Stimulated activated CD4-positive, alpha-beta T cell treated with anti-CD3 and anti-CD28 coated beads, TNF-alpha, amount 100 ng/mL, for 4 hours (primary cell): Measurements from ENCODE around the gene GOLT1B.
A peak's percentile ranks its signal among the peaks of the same experiment; 100 is the strongest.

ENCODE experiments used
- DNase-seq, 3 experiments: peaks; one replicate each; pipeline ENCODE4 v3.0.0-alpha.2; 2020; ENCODE audit warnings: low read depth in 3 of 3

Gene GOLT1B

DNA sequence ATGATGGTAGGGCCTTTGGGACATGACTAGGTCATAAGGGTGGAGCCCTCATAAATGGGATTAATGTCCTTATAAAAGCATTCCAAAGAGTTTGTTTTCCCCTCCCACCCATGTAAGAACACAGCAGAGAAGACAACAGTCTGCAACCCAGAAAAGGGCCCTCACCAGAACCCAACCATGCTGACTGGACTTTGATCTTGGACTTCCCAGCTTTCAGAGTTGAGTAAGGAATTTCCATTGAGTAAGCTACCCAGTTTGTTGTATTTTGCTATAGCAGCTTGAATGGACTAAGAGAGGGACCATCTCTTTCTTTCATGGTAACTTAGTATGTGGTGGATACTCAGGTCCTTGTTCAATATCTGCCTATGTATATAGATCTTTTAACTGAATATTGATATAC is 21.6 kb downstream of the GOLT1B start:
- DNase-seq, result no peak

DNA sequence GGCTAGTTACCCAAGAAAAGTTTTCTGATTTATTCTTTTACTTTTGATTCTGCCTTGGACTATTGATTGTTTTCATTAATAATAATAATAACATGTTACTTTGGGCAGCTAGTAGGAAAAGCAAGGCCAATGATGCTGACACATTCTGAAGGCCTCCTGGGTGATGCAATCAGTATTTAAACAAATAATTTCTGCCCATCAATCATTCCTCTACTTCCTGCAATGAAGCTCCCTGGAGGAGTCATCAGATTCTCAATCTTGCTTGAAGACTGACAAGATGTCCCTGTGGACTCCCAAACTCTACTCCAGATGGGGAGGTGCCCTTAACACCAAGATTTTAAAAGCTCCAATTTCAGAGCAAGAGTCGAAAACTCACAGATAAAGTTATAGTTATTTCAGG is 24.5 kb downstream of the GOLT1B start, which contains the start of gene SPX:
TSS of gene SPX (plus strand) at position 244 of the 400 bp plus-strand sequence. CDS start 177 bp downstream, outside the sequence.
- no peak for DNase-seq

DNA sequence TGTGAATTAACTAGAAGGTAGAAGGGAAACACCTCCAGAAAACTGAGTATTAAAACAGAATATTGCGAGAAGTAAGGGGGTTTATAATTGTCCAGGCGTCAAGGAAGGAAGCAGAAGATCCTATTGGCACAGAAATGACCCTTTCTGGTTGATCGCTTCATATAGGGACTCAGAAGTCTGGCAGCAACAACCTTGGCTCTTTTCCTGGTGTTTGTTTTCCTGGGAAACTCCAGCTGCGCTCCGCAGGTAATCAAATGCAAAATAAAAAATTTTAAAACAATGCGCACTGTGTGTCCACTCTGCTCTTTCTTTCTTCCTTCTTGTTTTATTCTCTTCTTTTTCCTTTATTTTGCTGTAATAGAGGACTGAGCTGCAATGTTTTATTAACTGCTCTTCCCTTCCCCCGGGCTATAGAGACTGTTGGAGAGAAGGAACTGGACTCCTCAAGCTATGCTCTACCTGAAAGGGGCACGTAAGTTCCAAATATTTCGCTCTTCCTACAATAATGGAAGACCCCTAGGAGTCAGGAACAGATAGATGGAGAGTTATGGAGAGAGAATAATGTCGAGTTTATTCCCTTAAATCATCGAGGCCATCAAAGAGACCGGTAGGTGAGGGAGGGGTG is 25.2 kb downstream of the GOLT1B start:
- DNase-seq, result no peak

DNA sequence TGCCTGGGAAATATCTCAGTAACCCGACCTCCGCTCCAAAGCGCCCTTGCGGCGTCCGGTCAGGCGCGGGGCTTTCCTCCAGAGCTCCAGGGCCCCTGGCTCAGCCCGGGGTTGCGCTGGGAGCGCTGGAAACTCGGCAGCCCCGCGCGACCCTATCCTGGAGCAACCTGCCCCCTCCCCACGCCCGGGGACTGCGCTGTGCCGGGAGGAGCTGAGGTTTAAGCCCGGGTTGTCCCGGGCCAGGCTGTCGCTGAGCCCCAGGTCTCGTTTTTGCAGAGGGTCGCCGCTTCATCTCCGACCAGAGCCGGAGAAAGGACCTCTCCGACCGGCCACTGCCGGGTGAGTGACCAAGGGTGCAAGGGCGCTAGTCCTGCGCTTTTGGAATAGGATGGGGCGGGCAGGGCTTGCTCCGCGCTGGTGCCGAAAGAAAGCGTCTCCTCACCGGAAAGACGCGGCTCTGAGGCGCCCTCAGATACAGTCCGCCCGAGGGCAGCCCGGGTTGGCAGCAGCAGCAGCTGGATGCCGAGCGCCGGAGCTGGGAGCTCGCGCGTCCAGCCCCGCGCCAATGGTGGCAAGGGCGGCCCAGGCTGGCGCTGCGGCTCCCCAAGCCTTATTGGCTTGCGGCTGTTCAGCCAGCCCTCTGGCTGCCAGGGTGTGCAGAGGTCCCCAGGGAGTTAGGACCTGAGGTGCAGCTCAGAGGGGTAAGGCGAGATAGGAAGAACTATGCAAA is 26.0 kb downstream of the GOLT1B start:
- DNase-seq, result peak; percentile 14 to 31 (median 23)

DNA sequence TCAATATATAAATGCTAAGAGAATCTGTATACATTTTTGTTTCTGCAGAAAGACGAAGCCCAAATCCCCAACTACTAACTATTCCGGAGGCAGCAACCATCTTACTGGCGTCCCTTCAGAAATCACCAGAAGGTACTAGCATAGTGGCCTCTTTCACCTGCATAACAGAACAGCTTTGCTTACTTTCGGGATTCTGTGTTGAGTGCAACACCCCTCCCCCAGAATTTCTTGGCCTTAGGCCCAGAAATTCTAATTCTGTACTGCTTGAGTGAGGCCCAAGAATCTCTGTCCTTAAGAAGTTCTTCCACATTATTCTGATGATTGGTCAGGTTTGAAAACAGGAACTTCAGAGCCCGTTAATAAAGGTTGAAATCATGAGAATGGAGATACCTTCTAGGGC is 27.4 kb downstream of the GOLT1B start:
- no peak for DNase-seq

DNA sequence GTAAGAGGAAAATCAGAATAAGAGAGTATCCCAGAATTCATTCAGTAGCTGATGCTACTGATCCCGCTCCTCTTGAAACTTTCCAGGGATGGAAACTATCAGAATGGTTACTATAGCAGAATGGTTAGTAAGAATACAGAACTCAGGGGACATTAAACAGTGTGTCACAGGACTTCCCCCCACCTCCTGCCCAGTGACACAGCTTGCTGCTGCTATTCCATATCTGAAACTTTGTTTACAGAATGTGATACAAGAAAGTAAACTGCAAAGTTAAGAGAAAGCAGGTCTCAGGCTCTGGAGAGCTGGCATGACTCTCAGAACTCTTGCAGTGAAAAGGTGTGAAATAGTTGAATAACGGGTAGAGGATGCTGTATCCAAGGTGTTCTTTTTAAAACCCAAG is 27.9 kb downstream of the GOLT1B start:
- DNase-seq, result no peak

DNA sequence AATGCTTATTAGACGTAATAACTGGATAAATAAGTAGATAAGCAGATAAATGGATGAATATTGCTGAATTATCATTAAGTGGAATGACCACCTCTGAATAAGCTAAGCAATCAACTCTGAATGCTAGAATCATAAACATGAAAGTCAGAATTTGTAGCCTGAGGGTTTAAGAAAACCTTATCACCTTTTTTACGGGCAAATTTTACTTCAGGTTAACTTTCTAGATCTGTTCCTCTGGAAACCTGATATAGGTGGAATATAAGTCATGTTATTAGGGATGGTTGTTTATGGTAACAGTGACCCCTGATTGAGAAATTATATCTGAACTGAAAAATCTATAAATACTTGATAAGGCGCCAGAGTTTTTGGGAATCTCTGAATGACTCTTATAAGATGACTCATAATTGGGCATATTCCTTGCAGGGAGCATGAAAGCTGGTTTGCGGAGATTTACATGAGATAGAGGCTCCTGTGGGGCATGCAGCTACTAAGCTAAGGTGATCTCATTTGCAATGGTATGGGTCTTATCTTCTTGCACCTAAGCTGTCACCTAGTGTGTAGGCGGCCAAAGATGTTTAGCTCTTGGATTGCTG is 36.6 kb downstream of the GOLT1B start:
- no peak for DNase-seq

DNA sequence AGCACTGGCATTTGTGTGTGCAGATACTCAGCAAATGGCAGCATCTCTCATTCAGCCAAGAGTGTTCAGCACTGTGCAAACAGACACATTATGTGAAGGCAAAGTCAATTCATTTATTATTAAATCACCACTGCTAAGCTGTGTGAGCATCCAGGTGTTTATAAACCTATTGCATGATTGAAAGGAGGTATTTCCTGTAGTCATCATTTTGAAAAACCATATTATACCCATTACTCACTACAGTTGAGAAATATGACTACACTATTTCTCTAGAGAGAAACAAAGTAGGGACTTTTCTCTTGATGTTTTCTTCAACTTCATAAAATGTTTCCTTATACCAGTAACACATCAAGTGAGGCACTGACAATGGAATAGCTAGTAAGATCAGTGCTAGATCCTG is 38.2 kb downstream of the GOLT1B start:
- DNase-seq, result no peak

DNA sequence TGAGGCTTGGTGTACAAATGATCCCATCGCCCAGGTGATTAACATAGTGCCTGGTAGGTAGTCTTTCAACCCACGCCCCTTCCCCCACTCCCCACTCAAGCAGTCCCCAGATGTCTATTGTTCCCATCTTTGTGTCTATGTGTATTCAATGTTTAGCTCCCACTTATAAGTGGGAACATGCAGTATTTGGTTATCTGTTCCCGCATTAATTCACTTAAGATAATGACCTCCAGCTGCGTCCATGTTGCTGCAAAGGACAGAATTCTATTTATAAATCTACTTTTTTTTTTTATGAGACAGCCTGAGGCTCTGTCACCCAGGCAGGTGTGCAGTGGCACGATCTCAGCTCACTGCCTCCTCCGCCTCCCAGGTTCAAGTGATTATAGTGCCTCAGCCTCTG is 40.2 kb downstream of the GOLT1B start:
- no peak for DNase-seq

DNA sequence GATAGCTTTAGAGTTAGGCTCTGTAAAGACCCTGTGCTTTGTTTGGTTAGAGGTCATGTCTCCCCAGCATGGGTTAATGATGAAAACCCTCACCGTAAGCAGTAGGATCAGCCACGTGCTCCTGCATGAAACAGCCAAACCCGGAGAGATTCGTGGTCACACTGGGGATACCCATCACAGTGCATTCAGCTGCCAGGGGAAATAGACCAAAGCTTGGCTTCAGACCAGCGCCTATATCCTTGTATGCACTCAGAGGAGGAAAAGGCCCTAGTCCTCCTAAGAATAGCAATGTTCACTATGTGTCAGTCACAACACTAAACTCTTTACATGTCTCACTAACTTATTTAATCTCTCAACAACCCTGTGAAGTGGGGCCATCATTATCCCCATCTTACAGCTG is 40.8 kb downstream of the GOLT1B start:
- no peak for DNase-seq

DNA sequence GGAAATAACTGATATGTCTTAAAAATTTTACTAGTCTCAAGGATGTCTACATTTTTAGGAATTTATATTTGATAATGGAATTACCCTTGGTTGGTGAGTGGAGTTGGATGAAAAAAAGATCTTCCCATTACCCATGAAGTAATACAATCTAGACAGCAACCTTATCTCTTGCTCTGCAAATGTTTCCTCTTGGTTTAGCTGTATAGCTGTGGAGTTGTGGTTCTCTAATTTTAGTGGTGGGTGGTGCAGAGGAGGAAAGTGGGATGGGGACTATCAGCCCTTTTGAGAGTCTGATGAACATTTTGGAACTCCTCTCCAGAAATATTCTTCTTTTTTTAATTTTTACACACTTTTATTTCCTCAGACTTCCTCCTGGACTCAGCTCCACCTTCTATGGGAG is 41.6 kb downstream of the GOLT1B start:
- DNase-seq, result no peak

DNA sequence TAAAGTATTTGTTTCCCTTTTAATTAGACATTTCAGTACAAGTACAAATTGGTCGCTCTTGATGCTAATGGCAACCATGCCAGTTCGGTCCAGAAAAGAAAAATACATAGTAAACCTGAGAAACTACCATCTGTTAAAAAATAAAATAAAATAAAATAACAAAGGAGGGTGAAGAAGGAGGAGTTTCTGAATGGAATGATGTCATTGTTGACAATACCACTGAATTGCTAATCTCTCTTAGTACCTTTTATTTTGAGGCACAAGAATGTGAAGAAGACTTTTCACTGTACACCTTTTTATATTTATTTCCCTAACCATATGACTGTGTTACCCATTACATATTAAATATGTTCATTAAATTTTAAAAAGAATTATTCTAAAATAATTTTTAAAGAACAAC is 44.0 kb downstream of the GOLT1B start:
- DNase-seq, result no peak

DNA sequence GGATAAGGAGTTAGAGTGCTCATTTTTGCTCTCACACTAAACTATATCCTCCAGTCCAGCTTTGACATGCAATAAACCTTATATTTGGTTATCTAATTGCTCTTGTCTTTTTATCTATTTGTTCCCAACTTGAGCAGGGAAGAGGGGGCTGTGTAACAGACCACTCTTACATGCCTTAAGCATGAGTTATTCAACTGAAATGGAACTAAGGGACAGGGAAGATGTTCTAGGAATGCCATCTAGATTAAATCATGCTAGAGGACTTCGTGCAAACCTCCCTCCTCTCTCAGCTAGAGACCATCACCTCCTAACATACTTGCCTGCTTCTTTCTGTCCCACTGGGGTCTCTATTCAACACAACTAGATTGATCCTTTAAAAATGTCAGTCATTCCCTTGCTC is 45.1 kb downstream of the GOLT1B start:
- no peak for DNase-seq

DNA sequence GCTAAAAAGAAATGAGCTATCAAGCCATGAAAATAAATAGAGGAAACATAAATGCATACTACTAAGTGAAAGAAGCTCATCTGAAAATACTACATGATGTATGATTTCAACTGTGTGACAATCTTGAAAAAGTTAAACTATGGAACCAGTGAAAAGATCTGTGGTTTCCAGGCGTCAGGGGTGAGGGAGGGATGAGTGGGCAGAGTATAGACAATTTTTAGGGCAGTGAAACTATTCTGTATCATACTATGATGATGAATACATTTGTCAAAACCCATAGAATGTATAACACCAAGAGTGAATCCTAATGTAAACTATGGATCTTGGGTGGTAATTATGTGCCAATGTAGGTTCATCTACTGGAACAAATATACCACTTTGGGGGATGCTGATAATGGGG is 45.8 kb downstream of the GOLT1B start:
- no peak for DNase-seq

DNA sequence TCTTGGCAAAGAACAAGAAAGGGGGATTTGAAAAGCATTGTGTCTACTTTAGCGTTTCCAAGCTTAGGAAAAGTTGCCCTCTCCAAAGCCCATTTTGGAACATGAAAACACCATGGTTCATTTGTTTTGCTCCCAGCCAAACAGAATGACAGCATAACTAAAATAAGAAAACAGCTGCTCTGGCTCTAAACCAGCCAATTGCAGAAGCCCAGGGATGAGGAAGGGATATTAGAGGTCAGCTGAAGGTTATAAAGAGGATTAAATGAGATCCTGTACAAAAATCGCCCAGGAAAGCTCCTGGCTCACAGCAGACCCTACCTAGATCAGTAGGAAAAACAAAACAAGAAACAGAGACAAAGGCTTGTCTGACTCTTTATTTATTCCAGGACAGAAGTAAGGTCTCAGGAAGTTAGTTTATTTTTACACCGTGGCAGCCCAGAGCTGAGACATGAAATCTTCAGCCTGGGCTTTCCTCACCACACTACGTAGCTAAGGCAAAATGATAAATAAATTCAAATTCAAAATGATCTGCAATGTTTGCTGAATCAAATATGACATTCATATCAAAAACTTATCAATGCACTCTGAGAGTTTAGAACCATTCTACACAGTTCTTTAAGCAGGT is 50.4 kb downstream of the GOLT1B start:
- no peak for DNase-seq

DNA sequence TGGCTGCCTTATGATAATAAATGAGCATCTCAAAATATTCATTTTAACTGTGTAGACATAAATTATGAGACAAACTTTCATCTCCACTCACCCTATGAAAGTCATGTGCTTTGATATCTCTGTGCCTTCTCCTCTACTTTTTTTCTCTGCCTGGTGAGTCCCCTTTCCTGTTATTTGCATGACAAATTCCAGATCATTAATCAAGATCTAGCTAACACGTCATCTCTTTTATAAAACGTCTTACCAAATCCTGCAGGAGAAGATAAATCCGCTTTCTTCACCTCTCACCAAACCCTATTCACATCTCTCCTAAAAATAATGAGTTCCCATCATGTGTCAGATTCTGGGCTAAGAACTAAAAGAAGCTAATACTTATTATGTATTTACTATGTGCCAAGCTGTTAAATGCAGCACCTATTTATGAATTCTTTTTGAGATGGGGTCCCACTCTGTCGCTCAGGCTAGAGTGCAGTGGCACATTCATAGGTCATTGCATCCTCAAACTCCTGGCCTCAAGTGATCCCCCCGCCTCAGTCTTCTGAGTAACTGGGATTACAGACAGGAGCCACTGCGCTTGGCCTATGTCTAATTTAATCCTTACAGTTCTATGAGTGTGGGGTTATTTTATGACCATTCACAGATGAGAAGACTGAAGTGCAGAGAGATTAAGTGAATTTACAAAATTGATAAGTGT is 51.2 kb downstream of the GOLT1B start:
- DNase-seq, result no peak

DNA sequence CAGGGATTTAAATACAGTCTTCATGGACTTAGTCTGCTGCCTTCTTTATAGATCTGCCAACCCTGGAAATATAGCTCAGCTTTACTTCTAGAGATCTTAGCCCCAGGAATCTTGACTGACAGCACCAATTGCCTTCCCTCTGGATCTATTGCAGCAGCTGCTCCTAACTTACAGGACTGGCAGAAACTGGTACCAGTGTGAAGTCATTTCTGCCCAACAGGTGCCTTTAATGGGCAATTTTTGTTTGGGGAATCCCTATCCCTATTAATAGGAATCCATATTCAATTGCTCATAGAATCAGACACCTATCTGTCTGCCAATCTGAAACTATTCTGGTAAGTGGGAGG is 51.7 kb downstream of the GOLT1B start:
- no peak for DNase-seq

DNA sequence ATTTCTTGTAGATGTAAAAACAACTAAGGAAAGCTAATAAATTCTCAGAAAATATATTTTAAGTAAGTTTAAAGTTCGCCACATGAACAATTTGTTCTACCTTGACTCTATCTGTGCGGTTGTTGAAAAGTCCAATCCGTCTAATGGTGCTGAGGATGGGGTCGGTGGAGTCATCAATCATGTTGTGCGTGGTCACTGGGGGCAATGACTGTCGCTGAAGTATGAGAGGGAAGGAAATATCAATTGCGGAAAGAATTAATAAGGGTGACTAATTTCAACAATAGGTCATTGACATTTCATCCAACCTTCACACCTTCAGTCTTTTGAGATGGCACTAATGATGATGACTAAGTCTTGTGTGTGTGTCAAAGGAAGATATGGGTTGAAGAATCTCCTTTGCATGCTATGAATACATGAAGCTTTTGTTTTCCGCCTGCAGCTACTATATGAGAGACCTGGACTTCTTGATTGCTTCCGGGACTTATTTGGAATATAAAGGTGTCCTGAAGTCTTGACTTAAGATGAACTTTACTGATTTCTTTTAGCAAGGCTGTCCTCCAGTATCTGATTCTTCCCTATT is 56.6 kb downstream of the GOLT1B start:
- no peak for DNase-seq

DNA sequence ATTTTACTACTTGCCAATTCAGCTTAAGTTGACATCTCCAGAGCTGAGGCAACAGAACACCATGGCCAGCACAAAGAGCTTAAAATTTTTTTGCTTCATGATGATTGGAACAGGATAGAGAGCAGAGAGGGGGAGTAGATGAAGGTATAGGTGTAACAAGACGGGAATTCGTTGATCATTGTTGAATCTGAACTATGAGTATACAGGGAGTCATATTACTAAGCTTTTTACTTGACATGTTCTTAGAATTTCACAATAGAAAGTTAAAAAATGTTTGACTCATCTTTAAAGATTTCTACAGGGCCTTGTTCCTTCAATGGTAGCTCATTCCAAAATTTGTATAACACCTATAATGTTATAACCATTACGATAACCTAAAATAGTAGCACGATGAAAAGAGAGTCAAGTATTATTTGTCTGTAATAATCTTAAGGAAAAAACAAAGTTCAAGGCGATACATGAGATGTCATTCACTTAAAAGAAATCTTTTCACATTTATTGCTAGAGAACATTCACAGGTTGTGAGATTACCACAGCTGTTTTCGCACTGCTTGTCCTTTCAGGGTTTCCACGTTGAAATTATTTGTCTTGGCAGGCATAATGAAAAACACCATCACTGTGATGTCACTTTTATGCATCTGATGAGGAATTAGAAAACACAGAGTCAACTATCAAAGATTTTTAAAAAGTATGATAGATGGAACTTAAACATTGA is 58.4 kb downstream of the GOLT1B start:
- no peak for DNase-seq

DNA sequence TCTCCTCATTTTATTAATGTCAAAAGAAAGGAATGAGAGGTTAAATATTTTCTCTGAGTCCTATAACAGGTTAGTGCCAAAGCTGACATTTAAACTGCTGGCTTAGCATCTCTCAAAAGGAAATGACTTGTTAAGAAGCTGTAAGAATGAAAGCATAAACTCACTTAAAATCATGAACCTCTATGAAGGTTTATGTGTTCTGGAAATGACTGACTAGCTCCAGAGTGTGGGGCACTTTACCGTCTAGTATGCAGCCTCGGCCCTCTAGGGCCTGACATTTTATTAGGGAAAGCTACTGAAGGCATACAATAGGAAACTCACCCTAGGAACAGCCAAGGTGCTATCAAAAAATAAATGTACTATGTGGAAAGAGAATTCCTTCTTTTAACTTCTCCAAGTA is 59.6 kb downstream of the GOLT1B start:
- no peak for DNase-seq

DNA sequence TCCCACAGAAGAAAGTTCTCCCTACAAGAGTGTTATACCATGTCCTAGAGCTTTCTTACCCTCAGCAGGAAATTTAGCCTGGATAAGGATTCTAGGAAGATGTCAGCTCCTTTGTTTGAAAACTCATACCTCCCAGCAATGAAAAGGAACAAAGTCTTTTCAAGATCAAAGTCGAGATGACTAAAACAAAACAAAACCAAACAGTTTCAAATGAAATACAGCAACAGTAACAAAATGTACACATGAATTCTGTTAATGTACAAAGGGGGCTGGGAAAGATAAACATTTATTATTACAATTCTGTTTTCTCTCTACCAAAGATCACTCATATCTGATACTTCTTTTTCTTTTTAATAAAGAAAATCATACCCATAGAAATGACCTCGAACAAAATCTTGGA is 61.3 kb downstream of the GOLT1B start:
- no peak for DNase-seq
